Gastroesophageal sphincter (tissue), 4 donors: ENCODE measurements around the gene FBXW7. TPM values are rescaled to one million over a fixed set of nuclear protein-coding genes. Genes with fewer than 3 reads are reported as not detected.

Source experiments
- ATAC-seq: fragments of 150-250 bp; one replicate; pipeline ENCODE4 v1.9.1; 2016; ENCODE audit warnings: mild to moderate bottlenecking, moderate library complexity
- H3K27ac ChIP-seq, 4 donors: fragments of 200-600 bp; sonication (generic) in 3 of 4; 1 replicate in 3 of 4; 2 replicates in 1 of 4; pipeline ENCODE4 v1.5.1; 2016 to 2019
- H3K27me3 ChIP-seq: fragments of 200-600 bp; sonication (generic); one replicate; pipeline ENCODE4 v1.5.1; 2019
- H3K36me3 ChIP-seq, 2 donors: fragments of 200-600 bp; sonication (generic); one replicate each; pipeline ENCODE4 v1.5.1; 2019; ENCODE audit warnings: control low read depth in 1 of 2
- H3K4me1 ChIP-seq, 3 donors: fragments of 200-600 bp; sonication (generic); 1 replicate in 2 of 3; 2 replicates in 1 of 3; pipeline ENCODE4 v1.5.1; 2016 to 2019; ENCODE audit warnings: control low read depth in 2 of 3
- H3K4me3 ChIP-seq, 2 donors: fragments of 200-600 bp; sonication (generic); one replicate each; pipeline ENCODE4 v1.5.1; 2019; ENCODE audit warnings: mild to moderate bottlenecking in 1 of 2, moderate library complexity in 1 of 2
- H3K9me3 ChIP-seq, 3 donors: fragments of 200-600 bp; sonication (generic); one replicate each; pipeline ENCODE4 v1.5.1; 2017 to 2019; ENCODE audit warnings: control low read depth in 2 of 3
- EP300 ChIP-seq: sonication (generic); formaldehyde crosslinking; IDR thresholded peaks from one replicate; pipeline ENCODE4 v1.6.1; 2017; ENCODE audit warnings: antibody characterized with exemption, mild to moderate bottlenecking
- POLR2A ChIP-seq, 2 donors: fragments of 450-650 bp; IDR thresholded peaks; one replicate each; pipeline ENCODE4 v1.6.1; 2017; ENCODE audit warnings: antibody characterized with exemption in 2 of 2, mild to moderate bottlenecking in 2 of 2, moderate library complexity in 1 of 2
- POLR2AphosphoS5 ChIP-seq: sonication (generic); formaldehyde crosslinking; IDR thresholded peaks from one replicate; pipeline ENCODE4 v1.6.1; 2017; ENCODE audit warnings: antibody characterized with exemption
- WGBS, 2 donors: methylation state at CpG; one replicate each; pipeline ENCODE4 v1.1.5; 2018; ENCODE audit warnings: low coverage in 1 of 2; 5-methylcytosine and 5-hydroxymethylcytosine counted together
- total RNA-seq, 4 donors: library from RNA; depleted of rRNA; stranded (reverse); fragments of >200 nt; gene quantifications; one replicate each; pipeline ENCODE4 v1.1.0, GENCODE V29; 2016
- TF ChIP-seq, protein P1 (sequence below), 4 experiments: fragments of 200-600 bp in 2 of 4; fragments of 450-650 bp in 2 of 4; sonication (generic) in 1 of 4; IDR thresholded peaks; one replicate each; pipeline ENCODE4 v1.5.1; 2017 to 2019; ENCODE audit warnings: antibody characterized with exemption in 4 of 4, mild to moderate bottlenecking in 2 of 4, moderate library complexity in 2 of 4

The FBXW7 gene
- total RNA-seq, 4 donors from 2014 or later = 55.1 to 120 (median 85.5) TPM

DNA sequence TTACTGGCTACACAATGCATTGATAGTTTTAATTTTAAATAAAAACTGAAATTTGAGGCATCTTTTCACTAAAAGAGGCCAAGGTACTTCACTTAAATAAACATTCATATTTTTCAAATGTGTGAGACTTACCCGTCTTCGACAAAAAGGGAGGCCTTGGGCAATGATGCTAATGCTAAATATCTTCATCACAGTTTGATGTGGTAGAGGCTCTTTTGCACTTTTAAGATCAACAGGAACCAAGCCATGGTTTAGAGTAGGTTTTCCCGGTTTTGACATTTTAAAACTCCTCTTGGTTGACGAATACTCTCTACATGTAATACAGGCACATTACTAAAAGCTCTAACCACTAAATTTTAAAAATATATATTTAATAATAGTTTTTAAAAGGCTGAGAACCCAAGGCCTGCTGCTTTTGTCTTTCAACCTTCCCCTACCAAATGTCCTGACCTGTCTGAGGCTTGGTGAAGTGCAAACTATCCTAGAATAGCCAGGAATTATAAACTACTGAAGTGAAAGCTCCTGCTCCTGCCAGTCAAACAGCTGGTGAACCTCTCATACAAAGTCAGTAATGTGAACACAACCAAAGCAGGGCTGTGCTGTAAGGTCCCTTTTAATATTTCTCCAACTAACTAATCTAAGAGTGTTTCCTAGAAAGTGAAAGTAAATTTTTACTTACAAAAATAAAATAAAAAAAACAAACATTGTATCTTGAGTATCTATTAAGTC lies 153.7 kb downstream of the FBXW7 start:
- ATAC-seq = peak; percentile 58
- H3K27me3 ChIP-seq = no peaks in the 10 kb centered on the region
- H3K27ac ChIP-seq = peak overlapping the region in 3 of 4 donors; percentile 34 to 70 (median 59)
- WGBS, 2 donors = 48 to 62% methylated on average over 4 of the region's 4 CpGs
- TF ChIP-seq EP300 = no peak
- TF ChIP-seq POLR2AphosphoS5 = peak; percentile 20
- H3K36me3 ChIP-seq = no peaks in the 10 kb centered on the region
- no peaks in the 10 kb centered on the region for H3K9me3 ChIP-seq
- H3K4me1 ChIP-seq = peaks cover 0 to 29% (median 0%) of the 10 kb centered on the region in 3 donors
- H3K4me3 ChIP-seq = peak overlapping the region; percentile 10 to 22

DNA sequence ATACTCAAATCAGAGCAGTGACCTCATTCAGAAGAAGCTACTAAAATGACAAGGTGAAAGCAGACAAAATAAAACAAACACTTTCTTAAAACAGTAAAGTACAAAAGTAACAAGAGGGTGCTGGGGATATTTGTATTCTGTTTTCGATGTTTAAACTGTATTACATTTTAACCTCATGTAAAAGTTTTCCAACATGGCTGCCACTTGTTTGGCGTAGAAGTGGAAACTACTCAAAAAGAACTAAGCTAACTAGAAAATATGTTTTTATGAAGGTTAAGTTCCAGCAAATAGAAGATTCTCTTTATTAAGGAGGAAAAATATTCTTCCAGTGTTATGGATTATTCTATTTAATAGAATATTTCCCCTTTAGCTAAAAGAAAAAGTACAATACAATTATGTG lies 155.0 kb downstream of the FBXW7 start:
- H3K9me3 ChIP-seq = no peaks in the 10 kb centered on the region
- H3K4me3 ChIP-seq = no peak overlapping the region
- no peaks in the 10 kb centered on the region for H3K27me3 ChIP-seq
- no peak for ATAC-seq
- peaks cover 0 to 29% (median 0%) of the 10 kb centered on the region in 3 donors for H3K4me1 ChIP-seq
- H3K27ac ChIP-seq = peak overlapping the region in 2 of 4 donors; percentile 34 to 70
- no peaks in the 10 kb centered on the region for H3K36me3 ChIP-seq
- TF ChIP-seq EP300 (no peak), POLR2A (IDR thresholded peaks at IDR 0.05) (no peak), POLR2AphosphoS5 (no peak)
- TF ChIP-seq, protein P1, sequence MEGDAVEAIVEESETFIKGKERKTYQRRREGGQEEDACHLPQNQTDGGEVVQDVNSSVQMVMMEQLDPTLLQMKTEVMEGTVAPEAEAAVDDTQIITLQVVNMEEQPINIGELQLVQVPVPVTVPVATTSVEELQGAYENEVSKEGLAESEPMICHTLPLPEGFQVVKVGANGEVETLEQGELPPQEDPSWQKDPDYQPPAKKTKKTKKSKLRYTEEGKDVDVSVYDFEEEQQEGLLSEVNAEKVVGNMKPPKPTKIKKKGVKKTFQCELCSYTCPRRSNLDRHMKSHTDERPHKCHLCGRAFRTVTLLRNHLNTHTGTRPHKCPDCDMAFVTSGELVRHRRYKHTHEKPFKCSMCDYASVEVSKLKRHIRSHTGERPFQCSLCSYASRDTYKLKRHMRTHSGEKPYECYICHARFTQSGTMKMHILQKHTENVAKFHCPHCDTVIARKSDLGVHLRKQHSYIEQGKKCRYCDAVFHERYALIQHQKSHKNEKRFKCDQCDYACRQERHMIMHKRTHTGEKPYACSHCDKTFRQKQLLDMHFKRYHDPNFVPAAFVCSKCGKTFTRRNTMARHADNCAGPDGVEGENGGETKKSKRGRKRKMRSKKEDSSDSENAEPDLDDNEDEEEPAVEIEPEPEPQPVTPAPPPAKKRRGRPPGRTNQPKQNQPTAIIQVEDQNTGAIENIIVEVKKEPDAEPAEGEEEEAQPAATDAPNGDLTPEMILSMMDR (IDR thresholded peaks at IDR 0.05) = no peak
- WGBS, 2 donors = 89 to 95% methylated on average over 2 of the region's 2 CpGs

GRCh38 chr4:152380185-152380584 lies 155.7 kb downstream of the FBXW7 start:
- peaks cover 0 to 23% (median 0%) of the 10 kb centered on the region in 3 donors for H3K4me1 ChIP-seq
- no peak overlapping the region for H3K4me3 ChIP-seq
- no peak for ATAC-seq
- 83 to 86% methylated on average over 3 of the region's 3 CpGs for WGBS, 2 donors
- TF ChIP-seq POLR2AphosphoS5 (no peak), POLR2A (IDR thresholded peaks at IDR 0.05) (no peak), EP300 (no peak)
- TF ChIP-seq, protein P1 (IDR thresholded peaks at IDR 0.05) = no peak
- H3K27me3 ChIP-seq = no peaks in the 10 kb centered on the region
- no peak overlapping the region for H3K27ac ChIP-seq
- H3K36me3 ChIP-seq = no peaks in the 10 kb centered on the region
- H3K9me3 ChIP-seq = no peaks in the 10 kb centered on the region

GRCh38 chr4:152374606-152375285 lies 161.1 kb downstream of the FBXW7 start:
- TF ChIP-seq POLR2AphosphoS5 = no peak
- TF ChIP-seq, protein P1 (IDR thresholded peaks at IDR 0.05) = no peak
- TF ChIP-seq POLR2A (IDR thresholded peaks at IDR 0.05) = no peak
- no peak for TF ChIP-seq EP300
- H3K27me3 ChIP-seq = no peaks in the 10 kb centered on the region
- ATAC-seq = no peak
- H3K4me3 ChIP-seq = no peak overlapping the region
- H3K4me1 ChIP-seq = peaks cover 0 to 28% (median 0%) of the 10 kb centered on the region in 3 donors
- WGBS, 2 donors = 49 to 53% methylated on average over 3 of the region's 3 CpGs
- H3K9me3 ChIP-seq = no peaks in the 10 kb centered on the region
- no peak overlapping the region for H3K27ac ChIP-seq
- H3K36me3 ChIP-seq = no peaks in the 10 kb centered on the region

- H3K9me3 ChIP-seq = no peaks in the 10 kb centered on the region
- H3K4me3 ChIP-seq = no peak overlapping the region
- H3K4me1 ChIP-seq = peaks cover 0 to 31% (median 0%) of the 10 kb centered on the region in 3 donors
- TF ChIP-seq, protein P1 (IDR thresholded peaks at IDR 0.05) = no peak
- no peak for TF ChIP-seq POLR2A (IDR thresholded peaks at IDR 0.05)
- no peak for TF ChIP-seq POLR2AphosphoS5
- TF ChIP-seq EP300 = no peak
- no peaks in the 10 kb centered on the region for H3K36me3 ChIP-seq
- no peak for ATAC-seq
- no peak overlapping the region for H3K27ac ChIP-seq
- WGBS, 2 donors = 55% methylated on average over 1 of the region's 1 CpG; no CpG with 5 or more reads in 1 of the 2 donors
- no peaks in the 10 kb centered on the region for H3K27me3 ChIP-seq
These were observed 161.7 kb downstream of the FBXW7 start for GRCh38 chr4:152374153-152374552.
